ENCODE results near the gene PTBP2.

Gene PTBP2

DNA sequence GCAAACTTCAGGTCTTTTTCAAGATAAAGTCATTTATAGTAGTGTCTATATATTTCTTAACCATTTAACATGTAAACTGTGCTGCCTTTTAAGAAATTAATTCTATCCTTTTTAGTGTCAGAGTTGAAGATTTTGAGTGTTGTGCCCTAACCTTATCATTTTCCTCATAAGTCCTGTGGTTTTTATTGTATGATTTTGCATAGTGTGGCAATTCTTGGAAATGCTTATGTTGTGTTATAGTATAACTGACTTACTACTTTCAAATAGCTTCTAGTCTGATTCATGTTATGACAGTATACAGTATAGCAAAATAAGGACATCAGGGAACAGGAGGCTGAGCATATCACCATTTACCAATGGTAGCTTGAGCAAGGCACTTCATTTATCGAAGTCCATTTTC lies 99.1 kb downstream of the PTBP2 start:
- no peak for DNase-seq (ENCODE audit: low spot score)

DNA sequence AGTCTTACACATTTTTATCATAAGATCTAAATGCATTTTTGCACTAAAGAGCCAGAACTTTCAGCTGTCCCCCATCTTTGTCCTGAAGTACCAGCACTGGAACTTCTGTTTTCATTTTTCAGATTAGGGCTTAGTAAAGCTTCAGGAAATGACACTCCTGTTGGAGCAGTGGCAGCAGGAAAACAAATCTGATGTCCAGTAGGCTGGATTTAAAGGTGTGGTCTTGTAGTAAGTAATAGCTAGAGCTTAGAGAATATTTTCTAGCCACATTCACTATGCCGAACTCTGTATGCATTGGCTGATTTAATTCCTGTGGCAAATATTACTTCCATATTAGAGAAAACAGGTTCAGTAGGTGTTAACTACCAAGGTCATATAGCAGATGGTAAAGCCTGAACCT lies 103.6 kb downstream of the PTBP2 start:
- DNase-seq (ENCODE audit: low spot score) = no peak

DNA sequence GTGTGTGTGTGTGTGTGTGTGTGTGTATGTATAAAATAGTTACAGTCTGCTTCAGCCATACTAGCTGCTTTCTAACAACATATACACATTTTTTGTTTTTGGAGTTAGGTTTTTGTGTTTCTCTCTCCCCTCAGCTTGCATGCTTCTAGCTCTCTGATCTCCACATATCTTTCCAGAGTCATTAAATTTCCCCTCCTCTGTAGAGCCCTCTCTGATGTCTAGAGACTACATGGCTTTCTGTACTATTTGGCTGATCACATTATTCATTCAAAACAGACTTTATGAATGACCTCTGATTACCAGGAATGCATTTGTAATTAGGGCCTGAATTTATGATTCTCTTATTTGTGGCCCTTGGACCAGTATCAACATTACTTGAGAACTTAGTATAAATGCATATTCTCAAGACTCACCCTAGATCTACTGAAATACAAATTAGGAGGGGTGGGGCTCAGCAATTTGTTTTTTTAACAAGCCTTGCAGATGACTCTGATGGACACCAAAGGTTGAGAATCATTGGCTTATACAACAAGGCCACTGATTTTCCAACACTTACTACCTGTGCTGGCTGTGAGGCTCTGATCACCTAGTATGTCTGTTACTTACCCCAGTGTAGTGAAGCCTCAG lies 104.5 kb downstream of the PTBP2 start:
- DNase-seq (ENCODE audit: low spot score) = no peak

DNA sequence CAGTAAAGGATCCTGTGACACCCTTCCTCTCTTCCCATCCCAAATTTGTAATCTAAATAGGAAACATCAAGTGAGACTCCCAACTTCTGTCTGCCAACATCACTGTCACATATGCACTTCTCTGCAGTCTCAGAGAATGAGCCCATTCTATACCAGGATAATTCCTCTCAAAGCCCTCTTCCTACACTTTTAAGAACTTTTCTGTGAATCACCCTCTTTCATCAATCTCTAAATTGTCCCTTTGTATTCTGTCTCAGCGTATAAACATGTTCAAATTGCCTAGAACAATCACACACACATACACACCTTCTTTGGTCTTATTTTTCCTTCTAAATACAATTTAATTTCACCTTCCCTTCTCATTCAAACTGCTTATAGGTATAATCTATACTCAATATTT lies 111.8 kb downstream of the PTBP2 start:
- DNase-seq (ENCODE audit: low spot score) = peak; percentile 36

DNA sequence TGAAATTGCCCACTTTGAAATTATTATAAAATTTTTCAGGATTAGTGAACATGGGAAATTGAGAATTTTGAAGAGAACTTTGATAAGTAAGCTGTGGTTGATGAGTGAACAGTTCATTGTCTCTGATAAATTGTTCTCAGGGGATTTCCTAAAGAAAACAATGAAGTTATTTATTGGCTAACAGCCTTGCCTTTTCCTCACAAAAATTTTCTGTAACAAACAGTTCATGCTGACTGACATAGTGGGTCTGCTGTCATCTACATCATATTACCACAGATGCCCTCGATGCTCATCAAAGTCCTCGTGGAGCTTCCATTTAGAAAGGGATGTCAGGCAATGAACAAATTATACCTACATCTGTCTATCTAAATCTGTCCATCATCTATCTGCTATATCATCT lies 113.4 kb downstream of the PTBP2 start:
- peak; percentile 6 for DNase-seq (ENCODE audit: low spot score)

DNA sequence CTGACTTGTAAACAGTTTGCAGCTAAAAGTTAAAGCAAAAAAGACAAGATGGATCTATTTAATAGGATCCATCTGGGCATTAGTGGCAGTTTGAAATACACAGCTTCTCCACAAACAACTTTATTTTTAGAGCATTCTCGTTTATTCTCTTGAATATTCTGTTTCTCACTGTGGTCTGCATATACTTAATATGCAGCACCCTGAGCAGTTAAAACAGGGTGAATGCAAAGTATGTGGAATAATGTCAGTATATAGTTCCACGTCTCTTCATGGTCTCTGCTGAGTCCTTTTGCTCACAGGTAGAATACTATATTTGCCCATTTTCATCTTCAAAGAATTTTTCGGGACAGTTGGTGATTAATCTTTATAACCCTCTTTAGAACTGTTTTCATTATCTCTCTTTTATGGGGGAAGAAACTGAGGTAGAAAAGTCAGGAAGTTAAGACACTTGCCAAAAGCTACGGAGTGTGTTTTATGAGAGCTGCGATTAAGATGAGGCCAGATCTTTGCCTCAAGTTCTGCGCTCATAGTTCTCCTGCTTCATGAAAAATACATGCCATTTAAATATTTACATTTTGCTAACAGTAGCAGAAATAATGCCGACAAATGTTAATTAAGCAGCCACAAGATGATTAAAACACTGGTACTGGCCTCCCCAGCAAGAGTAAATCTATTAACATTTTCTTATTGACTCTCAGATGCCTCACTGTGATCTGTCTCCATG lies 115.6 kb downstream of the PTBP2 start:
- no peak for DNase-seq (ENCODE audit: low spot score)

DNA sequence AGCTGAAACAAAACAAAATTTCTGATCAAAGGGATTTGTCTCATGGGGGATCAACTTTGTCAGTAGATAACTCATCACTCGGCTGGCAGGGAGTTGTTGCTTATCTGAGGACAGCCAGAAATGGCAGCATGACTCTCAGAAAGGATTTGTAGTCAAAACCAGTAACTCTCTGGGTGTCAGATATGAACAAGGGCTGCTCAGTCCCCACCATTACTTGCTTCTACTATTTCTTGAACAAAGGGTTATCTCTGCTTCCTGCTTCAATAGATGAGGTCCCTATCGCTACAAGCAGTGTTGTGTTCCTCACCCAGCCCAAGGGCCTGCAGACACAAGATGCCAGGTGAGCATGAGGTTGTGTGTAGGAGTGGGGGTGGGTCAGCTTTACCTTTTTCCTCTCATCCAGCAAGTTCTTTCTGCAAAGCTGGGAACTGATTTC lies 116.2 kb downstream of the PTBP2 start:
- DNase-seq (ENCODE audit: low spot score) = no peak

DNA sequence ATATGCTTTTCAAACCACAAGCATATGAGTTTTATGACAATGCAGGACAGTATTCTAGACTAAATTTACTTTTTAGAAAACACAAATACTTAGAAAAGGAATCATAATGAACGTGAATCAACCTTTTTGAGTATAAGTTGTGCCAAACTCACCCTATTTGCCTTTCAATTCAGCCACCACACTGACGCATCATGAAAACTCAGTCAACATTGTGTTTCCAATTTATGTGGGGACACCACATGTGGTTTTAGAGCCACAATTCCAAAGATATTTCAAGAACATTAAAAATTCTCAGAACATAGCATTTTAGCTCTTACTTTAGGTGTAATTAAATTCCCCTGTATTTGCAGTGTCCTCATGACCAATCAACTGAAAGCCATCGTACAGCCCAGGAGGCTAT lies 118.8 kb downstream of the PTBP2 start:
- DNase-seq (ENCODE audit: low spot score) = no peak

DNA sequence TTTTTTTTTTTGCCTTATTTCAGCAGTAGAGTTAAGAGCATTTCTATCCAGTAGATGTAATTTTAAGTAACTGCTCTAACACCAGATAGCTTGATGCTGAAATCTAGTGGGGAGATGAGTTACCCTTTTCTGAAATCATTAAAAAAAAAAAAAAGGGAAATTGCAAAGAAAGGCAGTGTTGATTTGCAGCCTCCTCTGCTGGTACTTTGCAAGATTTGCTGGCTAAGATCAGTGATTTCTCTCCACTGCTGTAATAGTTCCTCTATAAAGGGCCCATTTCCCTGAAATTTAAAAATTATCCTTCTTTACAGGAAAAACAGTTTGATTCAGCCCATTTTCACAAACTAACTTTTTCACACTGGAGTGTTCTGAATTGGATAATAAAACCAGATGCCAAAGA lies 120.6 kb downstream of the PTBP2 start:
- DNase-seq (ENCODE audit: low spot score) = no peak

DNA sequence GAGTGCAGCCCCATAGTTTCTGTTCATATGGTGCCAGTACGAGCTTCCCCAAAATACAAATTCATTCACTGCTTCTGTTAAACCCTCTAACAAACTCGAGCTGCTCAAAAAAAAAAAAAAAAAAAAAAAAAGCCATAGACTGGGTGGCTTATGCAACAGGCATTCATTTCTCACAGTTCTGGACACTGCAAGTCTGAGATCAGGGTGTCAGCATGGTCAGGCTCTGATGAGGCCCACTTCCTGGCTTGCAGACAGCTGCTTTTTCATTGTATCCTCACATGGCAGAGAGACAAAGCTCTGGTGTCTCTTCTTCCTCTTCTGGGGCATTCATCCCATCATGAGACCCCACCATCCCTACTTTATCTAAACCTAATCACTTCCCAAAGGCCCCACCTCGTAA lies 121.6 kb downstream of the PTBP2 start:
- no peak for DNase-seq (ENCODE audit: low spot score)

DNA sequence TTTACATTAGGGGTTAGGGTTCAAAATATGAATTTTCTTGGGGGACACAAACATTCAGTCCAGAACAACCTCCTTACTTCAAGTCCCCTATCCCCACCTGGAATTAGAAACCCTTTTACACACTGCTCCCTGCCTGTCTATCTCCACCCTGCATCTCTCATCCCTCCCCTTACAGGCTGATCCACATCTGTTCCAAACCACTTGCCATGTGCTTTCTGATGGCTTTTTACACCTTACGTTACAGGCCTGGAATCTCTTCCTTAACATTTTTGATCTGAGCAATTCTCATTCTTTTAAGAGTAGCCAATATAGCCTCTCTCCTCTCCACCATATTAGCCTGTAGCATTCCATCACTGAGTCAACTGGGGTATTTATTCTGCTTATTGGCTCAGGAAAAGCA lies 122.0 kb downstream of the PTBP2 start:
- no peak for DNase-seq (ENCODE audit: low spot score)

DNA sequence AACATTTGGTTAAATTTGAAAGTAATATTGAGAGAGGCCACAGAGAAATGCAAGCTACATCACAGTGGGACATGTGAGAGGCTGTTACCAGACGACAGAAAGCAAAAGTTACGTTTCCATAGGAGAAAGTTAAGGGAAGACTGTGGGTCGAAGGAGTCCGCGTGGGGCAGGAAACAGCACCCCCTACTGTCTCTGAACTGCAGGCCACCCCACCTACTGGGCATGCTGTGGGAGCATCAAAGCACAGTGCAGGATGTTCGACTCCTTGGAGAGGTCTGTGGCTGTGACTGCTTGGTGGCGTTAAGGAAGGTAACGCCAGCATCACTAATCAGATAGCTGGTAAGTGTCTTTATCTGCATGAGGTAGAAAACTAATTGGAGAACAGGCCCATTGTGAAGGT lies 123.9 kb downstream of the PTBP2 start:
- DNase-seq (ENCODE audit: low spot score) = peak; percentile 8

DNA sequence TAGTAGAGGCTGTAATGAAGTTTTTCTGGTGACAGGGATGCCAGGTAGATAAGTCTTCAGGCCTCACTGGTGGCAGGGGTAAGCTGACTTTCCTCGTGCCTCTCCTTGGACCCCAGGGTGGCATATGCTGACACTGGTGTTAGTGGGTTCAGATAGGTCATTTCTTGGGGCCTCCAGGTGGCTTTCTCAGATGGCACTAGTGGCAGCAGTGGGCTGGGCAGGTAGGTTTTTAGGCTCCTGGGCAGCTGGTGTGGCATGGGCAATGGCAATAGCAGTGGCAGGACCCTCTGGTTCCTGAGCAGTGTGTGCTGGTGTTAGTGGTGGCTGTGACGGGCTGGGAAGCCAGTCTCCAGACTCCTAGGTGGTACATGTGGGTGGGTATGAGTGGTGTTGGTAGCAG lies 140.3 kb downstream of the PTBP2 start:
- DNase-seq (ENCODE audit: low spot score) = no peak

DNA sequence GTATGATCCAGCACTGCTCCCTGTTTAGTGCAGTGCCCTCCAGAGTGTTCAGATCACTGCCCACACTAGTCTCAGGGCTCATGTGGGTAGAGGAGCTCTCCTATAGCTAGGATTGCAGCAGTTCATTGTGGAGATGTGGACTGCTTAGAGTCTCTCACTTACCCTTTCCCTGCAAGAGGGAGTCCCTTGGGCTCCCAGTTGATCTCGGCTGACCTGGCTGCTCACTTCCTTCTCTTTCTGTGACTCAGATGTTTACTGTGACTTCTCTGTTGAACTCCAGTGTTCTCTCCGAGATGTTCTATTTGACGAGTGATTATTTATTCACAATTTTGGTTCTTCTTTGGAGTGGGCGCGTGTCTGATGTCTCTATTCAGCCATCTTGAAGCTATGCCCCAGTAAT lies 141.9 kb downstream of the PTBP2 start:
- no peak for DNase-seq (ENCODE audit: low spot score)

Data from COLO829 (cell line).